Activated naive CD8-positive, alpha-beta T cell treated with anti-CD3 and anti-CD28 coated beads, Interleukin-2, amount 50 U/mL, for 24 hours (primary cell): ENCODE results near the gene ARVCF.
A peak's percentile ranks its signal among the peaks of the same experiment; 100 is the strongest.

Experiments used
- ATAC-seq: fragments of 150-1000 bp; cut with Tn5 transposase; one replicate; pipeline ENCODE4 v1.10.0; 2021
- DNase-seq: peaks from one replicate; pipeline ENCODE4 v3.0.0; 2021
- H3K27ac Mint-ChIP-seq: one replicate; pipeline ENCODE4 v1.8.0; 2021; ENCODE audit warnings: mild to moderate bottlenecking, mixed read lengths
- H3K27me3 Mint-ChIP-seq: one replicate; pipeline ENCODE4 v1.8.0; 2021; ENCODE audit warnings: mixed read lengths
- H3K36me3 Mint-ChIP-seq: one replicate; pipeline ENCODE4 v1.8.0; 2021; ENCODE audit warnings: low read depth, mixed read lengths
- H3K4me1 Mint-ChIP-seq: one replicate; pipeline ENCODE4 v1.8.0; 2021; ENCODE audit warnings: mixed read lengths
- H3K4me3 Mint-ChIP-seq: one replicate; pipeline ENCODE4 v1.8.0; 2021; ENCODE audit warnings: mild to moderate bottlenecking, moderate library complexity, mixed read lengths
- H3K9me3 Mint-ChIP-seq: one replicate; pipeline ENCODE4 v1.8.0; 2021; ENCODE audit warnings: mixed read lengths

ARVCF gene

GRCh38 chr22:19986410-19987341, 29.9 kb downstream of the ARVCF start:
- H3K27me3 Mint-ChIP-seq, result peaks cover 2% of the 10 kb centered on the region
- peak overlapping the region; percentile 21 for H3K4me3 Mint-ChIP-seq
- H3K9me3 Mint-ChIP-seq, result no peaks in the 10 kb centered on the region

GRCh38 chr22:19986011-19986409, 30.6 kb downstream of the ARVCF start:
- no peak for ATAC-seq
- Mint-ChIP-seq H3K4me1 (peaks cover 4% of the 10 kb centered on the region), H3K27me3 (peaks cover 2% of the 10 kb centered on the region), H3K27ac (no peak overlapping the region), H3K4me3 (peak overlapping the region; percentile 21), H3K9me3 (no peaks in the 10 kb centered on the region), H3K36me3 (no peaks in the 10 kb centered on the region)
- DNase-seq, result no peak

More at GRCh38 chr22:19986410-19987341, 29.9 kb downstream of the ARVCF start:
- peaks cover 4% of the 10 kb centered on the region for H3K4me1 Mint-ChIP-seq
- no peaks in the 10 kb centered on the region for H3K36me3 Mint-ChIP-seq
- ATAC-seq (peak; percentile 58), DNase-seq (peak; percentile 75)
- H3K27ac Mint-ChIP-seq, result no peak overlapping the region

DNA sequence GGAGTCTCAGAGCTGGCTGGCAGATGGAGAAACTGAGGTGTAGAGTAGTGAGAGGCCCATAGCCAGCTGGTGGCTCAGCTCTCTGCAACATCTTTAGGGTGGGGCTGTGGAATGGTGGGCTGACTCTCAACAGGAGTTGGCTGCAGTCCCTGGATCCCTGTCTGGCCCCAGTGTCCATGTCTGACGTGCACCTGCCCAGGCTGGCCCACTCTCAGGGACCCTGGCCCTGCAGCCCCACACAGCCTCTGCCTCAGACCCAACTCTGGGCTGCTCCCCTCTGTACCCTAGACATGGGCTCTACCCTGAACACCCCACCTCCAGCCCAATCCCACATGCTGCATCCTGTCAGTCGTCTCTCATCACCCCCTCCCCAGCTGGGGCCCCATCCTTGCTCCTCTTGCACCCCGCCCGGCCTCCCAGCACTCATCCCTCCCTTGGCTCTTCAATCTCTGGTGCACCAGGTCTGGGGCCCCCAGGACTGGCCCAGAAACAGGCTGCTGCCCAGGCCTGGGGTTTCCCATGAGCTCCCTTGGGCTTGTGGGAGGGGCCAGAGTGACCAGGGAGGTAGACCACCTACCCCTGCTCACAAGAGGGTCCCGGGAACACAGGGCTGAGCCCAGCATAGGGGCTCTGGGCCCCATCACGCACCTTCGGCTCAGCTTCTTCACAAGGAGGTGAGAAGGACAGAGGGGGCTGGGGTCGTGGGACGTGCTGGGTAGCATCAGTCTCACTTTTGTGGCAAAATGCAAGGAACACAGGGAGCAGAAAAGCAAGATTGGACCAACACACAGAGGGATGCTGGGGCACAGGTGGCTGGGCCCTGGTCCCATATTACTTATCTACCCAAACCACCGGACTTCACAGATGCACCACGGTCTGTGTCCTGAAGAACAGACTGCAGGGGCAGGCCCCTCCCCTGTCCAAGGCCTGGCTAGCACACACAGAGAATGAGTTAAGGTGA, 31.5 kb downstream of the ARVCF start:
- Mint-ChIP-seq H3K27ac (no peak overlapping the region), H3K4me1 (peaks cover 4% of the 10 kb centered on the region), H3K9me3 (no peaks in the 10 kb centered on the region), H3K4me3 (no peak overlapping the region), H3K27me3 (peaks cover 2% of the 10 kb centered on the region), H3K36me3 (no peaks in the 10 kb centered on the region)
- ATAC-seq, result no peak
- no peak for DNase-seq

DNA sequence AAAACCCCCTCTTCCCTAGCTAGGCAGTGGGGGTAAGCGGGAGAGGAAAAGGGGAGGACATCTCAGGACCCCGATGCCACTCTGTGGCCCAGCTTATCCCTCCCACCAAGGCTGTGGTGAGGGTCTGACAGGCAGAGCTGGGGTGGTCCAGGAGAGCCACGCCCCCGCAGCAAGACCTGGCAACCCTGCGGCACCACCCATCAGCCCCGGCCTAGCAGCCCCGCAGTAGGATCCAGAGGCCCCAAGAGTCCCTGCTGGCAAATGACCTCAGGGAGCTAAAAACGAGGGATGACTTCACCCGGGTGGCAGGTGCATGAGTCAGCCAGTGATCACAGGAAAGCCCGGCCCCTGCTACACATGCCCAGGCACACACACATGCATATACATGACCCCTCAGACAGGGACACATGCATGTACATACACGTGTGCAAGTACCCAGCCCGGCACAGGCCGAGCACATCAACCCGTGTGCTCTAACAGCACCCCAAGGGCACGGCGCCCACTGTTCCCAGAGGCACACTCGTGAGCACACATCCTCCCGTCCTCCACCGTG, 32.3 kb downstream of the ARVCF start:
- Mint-ChIP-seq H3K36me3 (no peaks in the 10 kb centered on the region), H3K4me1 (peaks cover 4% of the 10 kb centered on the region), H3K9me3 (no peaks in the 10 kb centered on the region), H3K27ac (no peak overlapping the region), H3K4me3 (no peak overlapping the region), H3K27me3 (peaks cover 2% of the 10 kb centered on the region)
- ATAC-seq, result peak; percentile 48
- peak; percentile 26 for DNase-seq

DNA sequence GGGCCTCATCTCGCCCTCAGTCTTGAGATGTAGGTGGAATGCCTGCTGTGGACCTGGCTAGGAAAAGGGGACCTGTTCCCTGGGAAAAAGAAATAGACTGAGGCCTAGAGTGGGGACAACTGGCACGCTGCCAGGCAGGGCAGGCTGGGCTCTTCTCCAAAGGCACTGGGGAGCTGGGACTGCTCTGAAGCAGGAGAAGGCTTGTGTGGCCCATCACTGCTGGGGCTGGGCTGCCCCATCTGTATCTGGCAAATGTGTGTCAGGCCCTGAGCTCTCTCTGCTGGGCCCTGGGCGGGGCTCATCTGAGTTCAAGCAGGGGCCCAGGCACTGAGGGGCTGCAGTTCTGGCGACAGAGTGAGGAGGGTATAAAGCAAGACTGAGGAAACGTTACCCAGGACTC, 32.9 kb downstream of the ARVCF start:
- no peak overlapping the region for H3K27ac Mint-ChIP-seq
- no peak overlapping the region for H3K4me3 Mint-ChIP-seq
- no peak for DNase-seq
- no peak for ATAC-seq
- peaks cover 4% of the 10 kb centered on the region for H3K4me1 Mint-ChIP-seq
- H3K9me3 Mint-ChIP-seq, result no peaks in the 10 kb centered on the region
- peaks cover 2% of the 10 kb centered on the region for H3K27me3 Mint-ChIP-seq
- no peaks in the 10 kb centered on the region for H3K36me3 Mint-ChIP-seq

DNA sequence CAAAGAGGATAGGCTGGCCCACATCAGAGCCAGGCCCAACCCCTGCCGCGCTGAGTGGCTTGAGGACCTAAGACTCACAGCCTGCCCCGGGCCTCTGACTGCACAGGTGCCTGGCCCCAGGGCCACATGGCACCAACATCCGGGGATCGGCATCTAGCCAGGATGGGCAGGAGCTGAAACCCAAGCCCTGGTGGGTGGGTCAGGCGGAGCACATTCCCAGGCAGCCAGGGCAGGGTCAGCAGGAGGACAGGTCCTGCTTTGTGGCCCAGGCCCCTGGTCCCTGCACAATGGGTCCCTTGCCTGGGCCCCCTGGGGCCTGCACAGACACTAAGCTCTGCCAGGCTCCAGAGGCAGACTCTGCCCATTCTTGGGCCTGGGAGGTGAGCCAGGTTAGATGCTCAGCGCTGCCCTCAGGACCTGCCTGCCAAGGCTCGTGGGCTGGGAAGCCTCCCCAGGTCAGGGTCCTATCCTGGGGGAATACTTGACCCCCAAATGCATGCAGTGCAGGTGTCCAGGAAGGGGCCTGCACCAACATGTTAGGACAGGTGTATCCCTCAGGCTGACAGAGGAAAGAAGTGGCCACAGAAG, 33.5 kb downstream of the ARVCF start:
- H3K27me3 Mint-ChIP-seq, result peaks cover 2% of the 10 kb centered on the region
- H3K9me3 Mint-ChIP-seq, result no peaks in the 10 kb centered on the region
- H3K4me3 Mint-ChIP-seq, result no peak overlapping the region
- peaks cover 4% of the 10 kb centered on the region for H3K4me1 Mint-ChIP-seq
- no peaks in the 10 kb centered on the region for H3K36me3 Mint-ChIP-seq
- H3K27ac Mint-ChIP-seq, result no peak overlapping the region
- ATAC-seq (no peak), DNase-seq (no peak)

GRCh38 chr22:19981961-19982920, 34.4 kb downstream of the ARVCF start:
- no peaks in the 10 kb centered on the region for H3K36me3 Mint-ChIP-seq
- no peak for DNase-seq
- no peak for ATAC-seq
- no peak overlapping the region for H3K27ac Mint-ChIP-seq
- H3K4me3 Mint-ChIP-seq, result no peak overlapping the region
- H3K27me3 Mint-ChIP-seq, result peaks cover 2% of the 10 kb centered on the region
- H3K4me1 Mint-ChIP-seq, result peaks cover 4% of the 10 kb centered on the region
- no peaks in the 10 kb centered on the region for H3K9me3 Mint-ChIP-seq

DNA sequence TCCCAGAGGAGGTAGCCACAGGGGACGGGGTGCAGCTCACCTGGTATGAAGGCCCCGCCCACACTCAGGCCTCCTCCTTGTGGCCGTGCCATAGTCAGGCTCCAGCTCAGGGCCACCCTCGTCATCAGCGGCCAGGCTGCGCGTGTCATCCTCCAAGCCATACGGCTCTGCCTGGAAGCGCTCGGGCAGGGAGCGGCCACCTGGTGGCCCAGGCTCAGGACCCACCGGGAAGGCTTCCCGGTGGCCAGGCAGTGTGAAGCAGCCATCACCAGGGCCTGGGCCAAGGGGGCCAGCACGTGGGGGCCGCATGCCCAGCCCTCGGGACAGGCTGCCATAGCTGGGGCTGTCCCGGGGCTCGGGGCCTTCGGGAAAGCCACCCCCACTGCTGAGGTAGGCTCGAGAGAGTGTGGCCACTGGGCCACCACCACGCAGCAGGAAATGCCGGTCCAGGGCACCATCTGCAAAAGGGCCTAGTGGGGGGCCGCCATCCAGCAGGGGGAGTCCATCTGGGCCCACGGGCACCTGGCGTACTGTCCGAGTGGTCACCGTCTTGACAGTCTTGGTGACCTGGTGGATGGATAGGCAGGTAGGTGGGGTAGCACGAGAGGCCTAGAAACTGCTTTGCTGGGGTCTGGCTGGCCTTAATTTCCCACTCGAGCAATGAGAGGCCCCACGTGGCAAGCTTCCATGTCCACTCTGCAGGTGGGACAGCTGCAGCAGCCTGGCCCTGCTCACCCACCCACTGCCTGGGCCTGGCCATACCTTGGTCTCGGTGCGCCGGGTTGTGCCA, 35.3 kb downstream of the ARVCF start:
- no peak for DNase-seq
- Mint-ChIP-seq H3K27me3 (peaks cover 2% of the 10 kb centered on the region), H3K27ac (no peak overlapping the region), H3K4me1 (peaks cover 2% of the 10 kb centered on the region), H3K4me3 (no peak overlapping the region), H3K9me3 (no peaks in the 10 kb centered on the region), H3K36me3 (no peaks in the 10 kb centered on the region)
- no peak for ATAC-seq

GRCh38 chr22:19980766-19981165, 35.9 kb downstream of the ARVCF start:
- Mint-ChIP-seq H3K36me3 (no peaks in the 10 kb centered on the region), H3K9me3 (no peaks in the 10 kb centered on the region)

DNA sequence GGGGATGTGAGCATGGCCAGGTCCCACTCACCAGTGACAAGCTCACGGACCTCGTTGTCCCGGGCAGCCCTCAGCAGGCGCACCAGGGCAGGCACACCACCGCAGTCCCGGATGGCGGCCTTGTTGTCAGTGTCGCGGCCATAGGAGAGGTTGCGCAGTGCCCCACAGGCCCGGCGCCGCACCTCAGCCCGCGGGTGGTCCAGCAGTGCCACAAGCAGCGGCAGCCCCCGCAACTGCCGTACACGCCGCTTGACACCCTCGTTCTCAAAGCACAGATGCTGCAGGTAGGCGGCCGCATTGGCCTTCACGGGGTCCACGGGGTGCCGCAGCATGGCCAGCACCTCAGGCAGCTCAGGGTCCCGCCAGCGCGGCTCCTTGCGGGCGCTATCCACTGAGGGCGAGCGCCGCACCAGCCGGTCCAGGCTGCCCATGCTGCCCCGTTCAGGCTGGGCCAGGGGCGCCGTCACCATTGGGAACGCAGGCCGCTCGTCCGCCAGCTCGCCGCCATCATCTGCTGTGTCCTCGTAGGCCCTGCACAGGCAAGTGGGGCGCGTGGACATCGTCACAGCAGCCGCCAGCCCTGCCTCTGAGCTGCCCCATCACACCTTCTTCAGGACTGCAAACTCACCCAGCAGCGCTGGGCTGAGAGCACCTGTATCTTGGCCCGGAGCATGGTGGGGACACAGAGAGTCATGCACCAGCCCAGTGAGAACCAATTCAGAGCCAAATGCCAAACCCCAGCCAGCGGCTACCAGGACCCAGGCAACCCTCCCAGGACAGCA, 36.7 kb downstream of the ARVCF start:
- peaks cover 6% of the 10 kb centered on the region for H3K4me1 Mint-ChIP-seq
- DNase-seq, result no peak
- H3K36me3 Mint-ChIP-seq, result no peaks in the 10 kb centered on the region
- no peak overlapping the region for H3K27ac Mint-ChIP-seq
- H3K9me3 Mint-ChIP-seq, result no peaks in the 10 kb centered on the region
- no peak overlapping the region for H3K4me3 Mint-ChIP-seq
- H3K27me3 Mint-ChIP-seq, result no peaks in the 10 kb centered on the region
- no peak for ATAC-seq

More at GRCh38 chr22:19980766-19981165, 35.9 kb downstream of the ARVCF start:
- peaks cover 2% of the 10 kb centered on the region for H3K27me3 Mint-ChIP-seq
- no peaks in the 10 kb centered on the region for H3K4me1 Mint-ChIP-seq
- no peak overlapping the region for H3K27ac Mint-ChIP-seq
- DNase-seq (no peak), ATAC-seq (no peak)
- no peak overlapping the region for H3K4me3 Mint-ChIP-seq

- Mint-ChIP-seq H3K4me3 (no peak overlapping the region), H3K9me3 (no peaks in the 10 kb centered on the region), H3K27ac (no peak overlapping the region), H3K27me3 (no peaks in the 10 kb centered on the region), H3K4me1 (peaks cover 7% of the 10 kb centered on the region), H3K36me3 (no peaks in the 10 kb centered on the region)
- DNase-seq, result no peak
- ATAC-seq, result no peak
Observed at GRCh38 chr22:19978748-19979147, 37.9 kb downstream of the ARVCF start.
